GM12801 (cell line): Measurements from ENCODE around the gene PRICKLE2.

Experiments used
- TF ChIP-seq, protein P1 (sequence below): IDR thresholded peaks from one replicate; pipeline ENCODE4 v1.5.1; 2011; ENCODE audit warnings: control low read depth; ENCODE audit not compliant: insufficient read length; ENCODE audit errors: extremely low read depth

The PRICKLE2 gene

DNA sequence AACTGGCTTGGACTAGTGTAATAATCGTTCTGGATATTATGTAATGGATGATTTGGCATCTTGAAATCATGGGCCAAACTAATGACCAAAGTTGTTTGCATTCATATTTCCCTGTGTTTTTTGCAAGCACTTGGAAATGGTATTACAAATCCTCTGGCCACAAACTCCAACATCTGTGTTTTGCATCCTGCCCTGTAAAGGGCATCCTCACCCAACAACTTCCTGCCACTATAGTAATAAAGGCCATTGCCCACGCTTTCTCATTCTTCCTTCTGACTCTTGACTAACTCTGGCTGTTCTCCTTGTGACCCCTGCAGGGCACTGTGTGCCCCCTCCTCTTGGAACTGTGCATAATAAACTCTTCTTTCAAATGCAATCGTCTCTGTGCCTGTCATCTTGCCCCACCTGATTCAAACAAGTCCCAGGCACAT, 176.6 kb downstream of the PRICKLE2 start:
- TF ChIP-seq, protein P1, sequence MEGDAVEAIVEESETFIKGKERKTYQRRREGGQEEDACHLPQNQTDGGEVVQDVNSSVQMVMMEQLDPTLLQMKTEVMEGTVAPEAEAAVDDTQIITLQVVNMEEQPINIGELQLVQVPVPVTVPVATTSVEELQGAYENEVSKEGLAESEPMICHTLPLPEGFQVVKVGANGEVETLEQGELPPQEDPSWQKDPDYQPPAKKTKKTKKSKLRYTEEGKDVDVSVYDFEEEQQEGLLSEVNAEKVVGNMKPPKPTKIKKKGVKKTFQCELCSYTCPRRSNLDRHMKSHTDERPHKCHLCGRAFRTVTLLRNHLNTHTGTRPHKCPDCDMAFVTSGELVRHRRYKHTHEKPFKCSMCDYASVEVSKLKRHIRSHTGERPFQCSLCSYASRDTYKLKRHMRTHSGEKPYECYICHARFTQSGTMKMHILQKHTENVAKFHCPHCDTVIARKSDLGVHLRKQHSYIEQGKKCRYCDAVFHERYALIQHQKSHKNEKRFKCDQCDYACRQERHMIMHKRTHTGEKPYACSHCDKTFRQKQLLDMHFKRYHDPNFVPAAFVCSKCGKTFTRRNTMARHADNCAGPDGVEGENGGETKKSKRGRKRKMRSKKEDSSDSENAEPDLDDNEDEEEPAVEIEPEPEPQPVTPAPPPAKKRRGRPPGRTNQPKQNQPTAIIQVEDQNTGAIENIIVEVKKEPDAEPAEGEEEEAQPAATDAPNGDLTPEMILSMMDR = no peak

DNA sequence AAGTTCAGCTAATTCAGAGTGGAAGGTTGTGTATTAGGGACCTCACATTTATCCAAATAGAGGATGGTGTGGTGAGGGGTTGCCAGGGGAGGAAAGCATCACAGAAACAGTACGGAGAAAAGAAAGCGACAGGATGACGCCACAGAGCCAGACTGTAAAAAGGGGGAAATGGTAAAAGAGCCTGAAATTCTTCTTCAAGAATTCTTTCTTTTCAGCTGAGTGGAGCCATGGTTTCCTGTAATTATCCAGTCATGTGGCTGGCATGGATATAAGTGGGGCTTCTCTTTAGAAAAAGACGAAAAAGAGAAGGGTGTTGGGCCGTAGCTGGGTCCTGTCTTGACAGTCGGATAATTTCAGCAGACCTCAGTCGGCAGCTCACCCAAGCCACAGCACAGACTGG, 177.5 kb downstream of the PRICKLE2 start:
- TF ChIP-seq, protein P1 = no peak

DNA sequence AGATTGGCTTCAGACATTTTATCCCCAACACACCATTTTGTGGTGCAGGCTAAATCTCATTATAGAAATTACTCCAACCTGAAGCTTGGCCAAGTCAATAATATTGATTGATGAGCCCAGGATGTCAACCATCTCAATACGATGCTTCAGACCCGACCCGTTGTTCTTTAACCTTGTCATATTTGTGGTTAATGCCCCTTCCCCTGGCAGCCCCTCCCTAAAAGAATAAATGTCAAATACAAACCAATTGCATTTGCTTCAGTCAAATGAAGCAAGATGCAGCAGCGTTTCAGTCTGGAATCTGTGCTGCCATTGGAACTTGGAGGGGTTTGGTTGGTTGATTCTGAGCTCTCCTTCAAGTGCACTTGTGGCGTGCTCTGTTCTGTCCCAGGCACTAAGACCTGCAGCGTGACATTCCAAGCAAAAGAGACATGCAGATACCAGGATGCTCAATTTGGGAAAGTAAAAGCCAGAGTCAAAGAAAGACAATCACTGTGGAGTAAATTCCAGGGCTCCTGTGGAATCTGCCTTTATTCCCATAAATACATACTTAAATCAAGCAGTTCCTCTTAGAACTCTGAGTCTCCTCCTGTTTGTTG, 178.2 kb downstream of the PRICKLE2 start:
- TF ChIP-seq, protein P1 = no peak

DNA sequence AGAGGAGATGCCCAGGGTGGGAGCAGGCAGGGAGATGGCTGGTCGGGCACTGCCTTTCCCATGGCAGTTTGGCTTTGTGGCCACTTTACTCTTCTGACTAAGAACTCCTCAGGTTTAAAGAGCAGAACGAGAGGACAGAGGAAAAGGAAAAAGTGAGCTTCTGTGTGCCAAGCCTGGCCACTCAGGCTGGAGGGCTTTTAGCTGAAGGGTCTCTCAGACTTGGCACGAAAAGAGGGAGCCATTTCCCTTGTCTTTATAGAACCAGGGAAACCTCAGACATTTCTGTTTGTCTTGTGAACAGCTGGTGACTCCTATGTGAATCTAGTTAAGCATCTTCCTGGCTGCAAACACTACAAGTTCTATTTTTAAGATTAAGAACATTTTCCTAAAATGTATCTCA, 178.7 kb downstream of the PRICKLE2 start:
- TF ChIP-seq, protein P1 = no peak

DNA sequence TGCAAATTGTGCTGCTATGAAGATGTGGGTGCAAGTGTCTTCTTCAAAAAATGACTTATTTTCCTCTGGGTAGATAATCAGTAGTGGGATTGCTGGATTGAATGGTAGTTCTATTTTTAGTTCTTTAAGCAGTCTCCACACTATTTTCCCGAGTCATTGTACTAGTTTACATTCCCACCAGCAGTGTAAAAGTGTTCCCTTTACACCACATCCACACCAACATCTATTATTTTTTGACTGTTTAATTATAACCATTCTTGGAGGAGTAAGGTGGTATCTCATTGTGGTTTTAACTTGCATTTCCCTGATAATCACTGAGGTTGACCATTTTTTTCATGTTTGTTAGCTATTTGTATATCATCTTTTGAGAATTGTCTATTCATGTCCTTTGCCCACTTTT, 182.3 kb downstream of the PRICKLE2 start:
- TF ChIP-seq, protein P1 = no peak
